Epithelial cell of esophagus (primary cell): ENCODE measurements around the gene TRPM8.
"Not testable (repeated sequence)": the region's sequence is repeated elsewhere in the genome, so short reads cannot be mapped to it uniquely, and the experiment has no call there.

Source experiments
- DNase-seq: peaks from one replicate; pipeline ENCODE4 v3.0.0; 2010; ENCODE audit warnings: low read depth
- H3K4me3 ChIP-seq: 2 replicates; pipeline ENCODE4 v1.5.1; 2011; ENCODE audit warnings: mild to moderate bottlenecking, low read length, control low read depth
- TF ChIP-seq, protein P1 (sequence below): IDR thresholded peaks from 2 replicates; pipeline ENCODE4 v1.5.1; 2011; ENCODE audit warnings: low read depth, mild to moderate bottlenecking, low read length, control low read depth, inconsistent platforms; ENCODE audit not compliant: insufficient read depth; ENCODE audit errors: missing control alignments

TRPM8 gene

DNA sequence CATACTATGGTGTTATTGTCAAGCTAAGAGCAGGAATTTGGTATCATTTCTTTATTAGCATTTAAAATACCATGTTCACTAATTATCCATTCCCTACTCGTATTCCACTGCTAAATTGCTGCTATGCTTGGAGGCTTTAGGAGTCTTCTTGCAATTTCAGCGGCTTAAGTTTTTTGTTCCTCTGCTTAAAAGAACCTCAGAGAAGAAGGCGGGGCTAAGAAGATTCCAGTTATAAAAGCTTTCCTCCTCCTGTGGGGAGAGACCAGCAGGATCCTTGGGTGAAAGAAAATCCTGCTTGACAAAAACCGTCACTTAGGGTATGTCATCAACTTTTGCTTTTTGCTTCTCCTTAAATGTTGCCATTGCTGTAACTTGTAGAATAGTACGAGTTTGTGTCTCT is at the start of gene TRPM8:
TSS of gene TRPM8 (plus strand) at position 258 of the 400 bp plus-strand sequence. CDS start 9,165 bp downstream, outside the sequence.
- no peak for DNase-seq
- TF ChIP-seq, protein P1, sequence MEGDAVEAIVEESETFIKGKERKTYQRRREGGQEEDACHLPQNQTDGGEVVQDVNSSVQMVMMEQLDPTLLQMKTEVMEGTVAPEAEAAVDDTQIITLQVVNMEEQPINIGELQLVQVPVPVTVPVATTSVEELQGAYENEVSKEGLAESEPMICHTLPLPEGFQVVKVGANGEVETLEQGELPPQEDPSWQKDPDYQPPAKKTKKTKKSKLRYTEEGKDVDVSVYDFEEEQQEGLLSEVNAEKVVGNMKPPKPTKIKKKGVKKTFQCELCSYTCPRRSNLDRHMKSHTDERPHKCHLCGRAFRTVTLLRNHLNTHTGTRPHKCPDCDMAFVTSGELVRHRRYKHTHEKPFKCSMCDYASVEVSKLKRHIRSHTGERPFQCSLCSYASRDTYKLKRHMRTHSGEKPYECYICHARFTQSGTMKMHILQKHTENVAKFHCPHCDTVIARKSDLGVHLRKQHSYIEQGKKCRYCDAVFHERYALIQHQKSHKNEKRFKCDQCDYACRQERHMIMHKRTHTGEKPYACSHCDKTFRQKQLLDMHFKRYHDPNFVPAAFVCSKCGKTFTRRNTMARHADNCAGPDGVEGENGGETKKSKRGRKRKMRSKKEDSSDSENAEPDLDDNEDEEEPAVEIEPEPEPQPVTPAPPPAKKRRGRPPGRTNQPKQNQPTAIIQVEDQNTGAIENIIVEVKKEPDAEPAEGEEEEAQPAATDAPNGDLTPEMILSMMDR, result no peak
- H3K4me3 ChIP-seq, result no peak within 1 kb of the TSS

DNA sequence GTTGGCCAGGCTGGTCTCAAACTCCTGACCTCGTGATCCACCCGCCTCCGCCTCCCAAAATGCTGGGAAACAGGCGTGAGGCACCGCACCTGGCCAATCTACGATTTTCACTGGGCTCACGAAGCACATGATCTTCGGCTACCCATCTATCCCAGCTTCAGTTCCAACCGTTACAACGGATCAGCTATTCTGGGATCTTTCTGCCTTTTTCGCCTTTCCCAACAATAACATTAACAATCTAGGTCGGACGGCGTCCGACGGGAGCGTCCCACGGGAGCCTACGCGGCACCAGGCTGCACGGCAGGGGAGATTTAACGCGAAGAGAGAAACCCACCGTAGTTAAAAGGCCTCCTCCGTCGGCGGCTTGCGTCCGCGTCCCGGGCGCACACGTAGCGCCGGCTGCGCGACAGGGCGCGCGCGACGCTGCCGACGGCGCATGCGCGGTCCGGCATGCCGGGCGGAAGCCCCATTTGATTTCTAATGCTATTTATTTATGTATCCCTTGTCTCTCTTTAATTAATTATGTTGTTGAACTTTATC is 49.1 kb upstream of the TRPM8 start, which contains the start of gene MSL3B:
TSS of gene MSL3B (minus strand) at position 394 of the 540 bp plus-strand sequence.
- DNase-seq, result peak; percentile 55
- peak within 1 kb of the TSS; percentile 77 for H3K4me3 ChIP-seq
- TF ChIP-seq, protein P1, result no peak

DNA sequence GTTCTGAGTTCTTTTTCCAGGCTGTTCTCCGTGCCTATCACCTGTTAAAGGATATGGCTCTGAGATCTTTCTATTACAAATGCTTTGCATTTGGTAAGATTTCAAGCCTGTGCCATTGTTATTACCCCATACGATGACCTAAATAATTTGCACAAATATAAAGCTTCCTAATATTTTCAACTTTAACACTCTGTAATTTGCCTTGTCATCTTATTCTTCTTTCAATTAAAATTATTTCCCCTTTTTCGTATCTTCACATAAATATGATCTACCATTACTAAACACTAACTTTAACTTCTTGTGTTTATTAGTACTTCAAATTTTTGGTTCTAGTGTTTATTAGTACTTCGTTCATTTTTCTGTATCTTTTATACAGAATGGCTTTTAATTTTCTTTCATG is 45.7 kb upstream of the TRPM8 start:
- TF ChIP-seq, protein P1, result no peak

DNA sequence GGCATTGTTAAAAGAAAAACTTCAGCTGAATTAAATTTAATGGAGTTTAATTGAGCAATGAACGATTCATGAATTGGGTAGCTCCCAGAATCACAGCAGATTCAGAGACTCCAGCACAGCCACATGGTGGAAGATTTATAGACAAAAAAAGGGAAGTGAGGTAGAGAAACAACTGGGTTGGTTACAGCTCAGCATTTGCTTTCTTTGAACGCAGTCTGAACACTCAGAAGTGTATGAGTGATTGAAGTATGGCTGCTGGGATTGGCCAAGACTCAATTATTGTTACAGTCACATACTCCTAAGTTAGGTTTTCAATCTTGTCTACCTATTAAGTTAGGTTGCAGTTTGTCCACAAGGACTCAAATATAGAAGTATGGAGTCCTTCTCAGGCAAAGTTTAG is 45.0 kb upstream of the TRPM8 start:
- H3K4me3 ChIP-seq, DNase-seq: not testable (repeated sequence)

More for the DNA sequence above, 45.7 kb upstream of the TRPM8 start:
- no peak for DNase-seq
- no peak overlapping the region for H3K4me3 ChIP-seq

DNA sequence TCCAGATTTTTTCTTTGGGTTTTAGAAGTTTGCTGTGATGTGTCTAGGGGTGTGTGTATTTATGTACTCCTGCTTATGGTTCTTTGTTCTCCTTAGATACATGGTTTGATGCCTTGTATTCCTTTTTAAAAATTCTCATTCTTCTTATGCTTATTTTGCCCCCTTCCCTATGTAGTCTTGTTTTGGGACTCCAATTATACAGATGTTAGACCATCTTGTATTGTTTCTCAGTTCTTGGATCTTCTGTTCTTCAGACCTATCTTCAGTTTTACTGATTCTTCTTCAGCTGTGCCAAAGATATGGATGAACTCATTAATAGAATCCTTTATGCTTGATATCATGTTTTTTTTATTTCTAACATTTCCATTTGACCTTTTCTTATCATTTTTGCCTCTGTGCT is 34.8 kb upstream of the TRPM8 start:
- DNase-seq, result no peak
- H3K4me3 ChIP-seq, result no peak overlapping the region
- TF ChIP-seq, protein P1, result no peak

DNA sequence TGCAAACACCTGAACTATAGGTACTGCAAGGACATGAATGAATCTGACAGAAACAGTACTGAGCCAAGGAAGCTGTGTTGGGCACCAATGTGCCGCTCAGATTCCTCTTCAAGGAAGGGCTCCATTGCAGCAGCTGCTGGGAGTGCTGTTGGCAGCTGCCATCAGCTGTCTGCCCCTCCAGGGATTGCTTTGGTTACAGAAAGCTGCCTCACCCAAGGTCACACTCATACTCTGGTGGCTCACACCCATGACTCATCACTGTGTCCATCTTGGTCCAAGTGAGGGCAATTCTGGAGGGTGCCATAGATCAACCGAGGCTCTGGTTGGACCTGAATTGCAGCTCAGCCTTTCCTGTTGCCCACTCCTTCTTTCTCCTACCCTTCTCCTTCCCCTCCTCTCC is 24.4 kb upstream of the TRPM8 start:
- TF ChIP-seq, protein P1, result no peak
- no peak overlapping the region for H3K4me3 ChIP-seq
- peak; percentile 6 for DNase-seq

DNA sequence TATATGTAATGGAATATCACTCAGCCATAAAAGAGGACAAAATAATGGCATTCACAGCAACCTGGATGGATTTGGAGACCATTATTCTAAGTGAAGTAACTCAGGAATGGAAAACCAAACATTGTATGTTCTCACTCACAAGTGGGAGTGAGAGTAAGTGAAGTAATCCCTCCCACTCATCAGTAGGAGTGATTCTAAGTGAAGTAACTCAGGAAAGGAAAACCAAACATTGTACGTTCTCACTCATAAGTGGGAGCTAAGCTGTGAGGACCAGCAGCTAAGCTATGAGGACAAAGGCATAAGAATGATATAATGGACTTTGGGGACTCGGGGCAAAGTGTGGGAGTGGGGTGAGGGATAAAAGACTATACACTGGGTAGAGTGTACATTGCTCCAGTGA is 20.9 kb upstream of the TRPM8 start:
- DNase-seq, H3K4me3 ChIP-seq: not testable (repeated sequence)

DNA sequence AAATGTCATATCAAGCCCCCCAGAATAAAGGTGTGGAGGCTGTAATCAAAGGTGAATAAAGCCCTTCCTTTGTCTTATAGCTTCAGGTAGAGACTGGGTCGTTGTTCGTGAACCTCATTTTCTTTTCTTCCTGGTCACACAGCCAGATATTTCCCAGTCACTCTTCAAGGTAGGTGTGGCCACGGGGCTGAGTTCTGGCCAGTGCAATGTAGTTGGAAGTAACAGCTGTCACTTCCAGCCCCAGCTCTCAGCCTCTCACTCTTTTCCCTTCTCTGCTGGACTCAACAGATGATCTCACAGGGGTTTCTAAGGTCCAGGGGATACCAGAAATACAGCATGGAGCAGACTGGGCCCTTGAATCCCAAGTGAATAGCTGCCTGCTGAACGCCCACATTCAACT is 15.8 kb upstream of the TRPM8 start:
- no peak for DNase-seq
- no peak overlapping the region for H3K4me3 ChIP-seq
- TF ChIP-seq, protein P1, result no peak
